ENCODE measurements around the gene PTH1R.

DNA sequence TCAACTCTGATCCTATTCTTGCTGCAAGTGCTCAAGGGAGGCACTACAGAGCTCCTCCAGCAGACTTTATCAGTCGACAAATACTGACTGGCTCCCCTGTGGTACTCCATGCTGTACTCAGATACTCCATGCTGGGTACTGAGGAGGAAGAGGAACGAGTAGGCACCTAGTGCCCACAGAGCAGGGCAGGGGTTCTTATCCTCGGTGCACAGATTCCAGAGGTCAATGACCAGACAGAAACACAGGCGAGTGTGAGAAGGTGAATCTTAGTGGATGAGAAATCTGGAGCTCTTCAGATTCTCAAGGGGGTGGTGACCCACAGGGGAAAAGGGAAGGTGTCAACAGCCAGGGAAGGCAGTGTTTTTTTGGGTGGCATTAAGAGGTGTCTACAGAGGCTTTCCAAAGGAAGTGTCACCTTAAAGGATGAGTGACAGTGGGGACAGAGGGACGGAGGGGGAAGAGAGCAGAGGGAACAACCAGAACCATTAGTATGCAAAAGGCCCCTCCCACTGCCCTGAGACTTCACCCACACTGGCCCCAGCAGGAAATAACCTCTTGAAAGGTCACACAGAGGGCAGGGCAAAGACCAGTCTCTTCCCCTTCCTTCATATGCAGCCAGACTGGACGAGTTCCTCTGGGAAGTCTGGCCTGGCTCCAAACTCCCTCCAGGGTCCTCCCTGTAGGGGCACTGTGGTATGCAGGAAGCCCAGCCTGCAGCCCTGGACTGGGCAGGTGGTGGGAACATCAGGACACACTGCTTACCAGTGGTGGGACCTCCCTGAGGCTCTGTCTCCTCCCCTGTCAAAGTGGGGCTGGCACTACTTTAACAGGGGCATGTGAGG lies 71.5 kb downstream of the PTH1R start:
- TF ChIP-seq, protein P1, sequence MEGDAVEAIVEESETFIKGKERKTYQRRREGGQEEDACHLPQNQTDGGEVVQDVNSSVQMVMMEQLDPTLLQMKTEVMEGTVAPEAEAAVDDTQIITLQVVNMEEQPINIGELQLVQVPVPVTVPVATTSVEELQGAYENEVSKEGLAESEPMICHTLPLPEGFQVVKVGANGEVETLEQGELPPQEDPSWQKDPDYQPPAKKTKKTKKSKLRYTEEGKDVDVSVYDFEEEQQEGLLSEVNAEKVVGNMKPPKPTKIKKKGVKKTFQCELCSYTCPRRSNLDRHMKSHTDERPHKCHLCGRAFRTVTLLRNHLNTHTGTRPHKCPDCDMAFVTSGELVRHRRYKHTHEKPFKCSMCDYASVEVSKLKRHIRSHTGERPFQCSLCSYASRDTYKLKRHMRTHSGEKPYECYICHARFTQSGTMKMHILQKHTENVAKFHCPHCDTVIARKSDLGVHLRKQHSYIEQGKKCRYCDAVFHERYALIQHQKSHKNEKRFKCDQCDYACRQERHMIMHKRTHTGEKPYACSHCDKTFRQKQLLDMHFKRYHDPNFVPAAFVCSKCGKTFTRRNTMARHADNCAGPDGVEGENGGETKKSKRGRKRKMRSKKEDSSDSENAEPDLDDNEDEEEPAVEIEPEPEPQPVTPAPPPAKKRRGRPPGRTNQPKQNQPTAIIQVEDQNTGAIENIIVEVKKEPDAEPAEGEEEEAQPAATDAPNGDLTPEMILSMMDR (IDR thresholded peaks at IDR 0.05) = no peak
- no peak for TF ChIP-seq POLR2A (IDR thresholded peaks at IDR 0.05)

All from esophagus squamous epithelium (tissue), 4 donors.